Gastrocnemius medialis (tissue), 4 donors: ENCODE results near the gene LAMA3.

ENCODE experiments used
- POLR2A ChIP-seq, 2 donors: fragments of 450-650 bp; IDR thresholded peaks; one replicate each; pipeline ENCODE4 v1.6.1; 2017; ENCODE audit warnings: antibody characterized with exemption in 2 of 2, mild to moderate bottlenecking in 2 of 2, moderate library complexity in 2 of 2
- TF ChIP-seq, protein P1 (sequence below), 5 experiments: fragments of 450-650 bp in 3 of 5; fragments of 200-600 bp in 2 of 5; sonication (generic) in 2 of 5; IDR thresholded peaks in 4 of 5; conservative IDR thresholded peaks in 1 of 5; 1 replicate in 4 of 5; 2 replicates in 1 of 5; pipeline ENCODE4 v1.5.1; 2016 to 2019; ENCODE audit warnings: antibody characterized with exemption in 5 of 5, mild to moderate bottlenecking in 3 of 5, moderate library complexity in 3 of 5

GRCh38 chr18:23916338-23916737 lies 227.1 kb downstream of the LAMA3 start:
- no peak for TF ChIP-seq POLR2A (IDR thresholded peaks at IDR 0.05)
- TF ChIP-seq, protein P1, sequence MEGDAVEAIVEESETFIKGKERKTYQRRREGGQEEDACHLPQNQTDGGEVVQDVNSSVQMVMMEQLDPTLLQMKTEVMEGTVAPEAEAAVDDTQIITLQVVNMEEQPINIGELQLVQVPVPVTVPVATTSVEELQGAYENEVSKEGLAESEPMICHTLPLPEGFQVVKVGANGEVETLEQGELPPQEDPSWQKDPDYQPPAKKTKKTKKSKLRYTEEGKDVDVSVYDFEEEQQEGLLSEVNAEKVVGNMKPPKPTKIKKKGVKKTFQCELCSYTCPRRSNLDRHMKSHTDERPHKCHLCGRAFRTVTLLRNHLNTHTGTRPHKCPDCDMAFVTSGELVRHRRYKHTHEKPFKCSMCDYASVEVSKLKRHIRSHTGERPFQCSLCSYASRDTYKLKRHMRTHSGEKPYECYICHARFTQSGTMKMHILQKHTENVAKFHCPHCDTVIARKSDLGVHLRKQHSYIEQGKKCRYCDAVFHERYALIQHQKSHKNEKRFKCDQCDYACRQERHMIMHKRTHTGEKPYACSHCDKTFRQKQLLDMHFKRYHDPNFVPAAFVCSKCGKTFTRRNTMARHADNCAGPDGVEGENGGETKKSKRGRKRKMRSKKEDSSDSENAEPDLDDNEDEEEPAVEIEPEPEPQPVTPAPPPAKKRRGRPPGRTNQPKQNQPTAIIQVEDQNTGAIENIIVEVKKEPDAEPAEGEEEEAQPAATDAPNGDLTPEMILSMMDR (IDR thresholded peaks at IDR 0.05 in 4 of 5, conservative IDR thresholded peaks at IDR 0.05 in 1 of 5), result no peak
